IPS-18a (cell line): ENCODE measurements around the gene CSH1.
"Not testable (repeated sequence)": the region's sequence is repeated elsewhere in the genome, so short reads cannot be mapped to it uniquely, and the experiment has no call there.

Experiments
- H3K27ac ChIP-seq: one replicate; pipeline ENCODE4 v1.5.1; 2013; ENCODE audit warnings: low read length
- H3K27me3 ChIP-seq: one replicate; pipeline ENCODE4 v1.6.1; 2013; ENCODE audit warnings: mild to moderate bottlenecking, low read length; ENCODE audit not compliant: control insufficient read depth, insufficient read depth
- H3K36me3 ChIP-seq: one replicate; pipeline ENCODE4 v1.6.1; 2013; ENCODE audit warnings: low read depth, low read length; ENCODE audit not compliant: control insufficient read depth
- H3K4me1 ChIP-seq: one replicate; pipeline ENCODE4 v1.6.1; 2013; ENCODE audit warnings: low read depth, low read length; ENCODE audit not compliant: control insufficient read depth
- H3K4me3 ChIP-seq: one replicate; pipeline ENCODE4 v1.5.1; 2013; ENCODE audit warnings: low read length
- H3K9ac ChIP-seq: one replicate; pipeline ENCODE4 v1.6.1; 2013; ENCODE audit warnings: mild to moderate bottlenecking, low read length, moderate library complexity
- H3K9me3 ChIP-seq: one replicate; pipeline ENCODE4 v1.6.1; 2013; ENCODE audit warnings: low read depth, low read length; ENCODE audit not compliant: control insufficient read depth

Gene CSH1

GRCh38 chr17:63871646-63872365, 24.6 kb downstream of the CSH1 start:
- H3K9ac ChIP-seq = not testable (repeated sequence)

GRCh38 chr17:63870292-63870665, 26.1 kb downstream of the CSH1 start:
- not testable (repeated sequence) for H3K27me3 ChIP-seq, H3K4me3 ChIP-seq, H3K9ac ChIP-seq, H3K9me3 ChIP-seq, H3K36me3 ChIP-seq, H3K27ac ChIP-seq, H3K4me1 ChIP-seq

More at GRCh38 chr17:63871646-63872365, 24.6 kb downstream of the CSH1 start:
- H3K36me3 ChIP-seq, H3K4me3 ChIP-seq, H3K27ac ChIP-seq, H3K27me3 ChIP-seq, H3K4me1 ChIP-seq, H3K9me3 ChIP-seq: not testable (repeated sequence)

GRCh38 chr17:63869491-63870291, 26.7 kb downstream of the CSH1 start:
- H3K4me1 ChIP-seq, H3K4me3 ChIP-seq, H3K9me3 ChIP-seq, H3K9ac ChIP-seq, H3K27me3 ChIP-seq, H3K36me3 ChIP-seq, H3K27ac ChIP-seq: not testable (repeated sequence)

GRCh38 chr17:63866625-63867024, 29.7 kb downstream of the CSH1 start:
- not testable (repeated sequence) for H3K9ac ChIP-seq, H3K27ac ChIP-seq

GRCh38 chr17:63859257-63859656, 37.1 kb downstream of the CSH1 start:
- Histone ChIP-seq H3K9ac (no peak overlapping the region), H3K36me3 (no peaks in the 10 kb centered on the region), H3K27me3 (no peaks in the 10 kb centered on the region), H3K27ac (no peak overlapping the region), H3K4me1 (no peaks in the 10 kb centered on the region), H3K9me3 (no peaks in the 10 kb centered on the region), H3K4me3 (no peak overlapping the region)

More at GRCh38 chr17:63866625-63867024, 29.7 kb downstream of the CSH1 start:
- H3K4me3 ChIP-seq, H3K4me1 ChIP-seq, H3K36me3 ChIP-seq, H3K27me3 ChIP-seq, H3K9me3 ChIP-seq: not testable (repeated sequence)

GRCh38 chr17:63856425-63856824, 39.9 kb downstream of the CSH1 start:
- H3K9me3 ChIP-seq, H3K4me3 ChIP-seq: not testable (repeated sequence)

GRCh38 chr17:63855185-63855584, 41.2 kb downstream of the CSH1 start:
- Histone ChIP-seq H3K36me3 (no peaks in the 10 kb centered on the region), H3K27me3 (peaks cover under 1% of the 10 kb centered on the region), H3K4me1 (no peaks in the 10 kb centered on the region), H3K4me3 (no peak overlapping the region), H3K27ac (no peak overlapping the region), H3K9ac (no peak overlapping the region), H3K9me3 (no peaks in the 10 kb centered on the region)

More at GRCh38 chr17:63856425-63856824, 39.9 kb downstream of the CSH1 start:
- H3K27me3 ChIP-seq, H3K27ac ChIP-seq, H3K36me3 ChIP-seq, H3K9ac ChIP-seq, H3K4me1 ChIP-seq: not testable (repeated sequence)

GRCh38 chr17:63854709-63855108, 41.7 kb downstream of the CSH1 start:
- H3K4me3 ChIP-seq = no peak overlapping the region
- no peak overlapping the region for H3K27ac ChIP-seq
- no peaks in the 10 kb centered on the region for H3K36me3 ChIP-seq
- H3K9ac ChIP-seq = no peak overlapping the region
- no peaks in the 10 kb centered on the region for H3K4me1 ChIP-seq
- H3K9me3 ChIP-seq = no peaks in the 10 kb centered on the region
- peaks cover 5% of the 10 kb centered on the region for H3K27me3 ChIP-seq

GRCh38 chr17:63853260-63853659, 43.1 kb downstream of the CSH1 start:
- Histone ChIP-seq H3K4me1 (no peaks in the 10 kb centered on the region), H3K27me3 (peaks cover 14% of the 10 kb centered on the region), H3K9me3 (no peaks in the 10 kb centered on the region), H3K9ac (no peak overlapping the region), H3K4me3 (no peak overlapping the region), H3K27ac (no peak overlapping the region), H3K36me3 (no peaks in the 10 kb centered on the region)

- Histone ChIP-seq H3K9ac (no peak overlapping the region), H3K4me3 (no peak overlapping the region), H3K27ac (no peak overlapping the region), H3K4me1 (no peaks in the 10 kb centered on the region), H3K9me3 (no peaks in the 10 kb centered on the region), H3K27me3 (peaks cover 42% of the 10 kb centered on the region), H3K36me3 (no peaks in the 10 kb centered on the region)
These were observed 46.0 kb downstream of the CSH1 start for GRCh38 chr17:63850401-63850800.

GRCh38 chr17:63848834-63849689, 47.3 kb downstream of the CSH1 start:
- no peaks in the 10 kb centered on the region for H3K36me3 ChIP-seq
- H3K27ac ChIP-seq = peak overlapping the region; percentile 43
- H3K4me3 ChIP-seq = no peak overlapping the region
- H3K27me3 ChIP-seq = peaks cover 49% of the 10 kb centered on the region
- no peaks in the 10 kb centered on the region for H3K9me3 ChIP-seq
- no peak overlapping the region for H3K9ac ChIP-seq
- no peaks in the 10 kb centered on the region for H3K4me1 ChIP-seq
